Left hindlimb (tissue), 1 donor: ENCODE results near the gene ICAM1.
A peak's percentile ranks its signal among the peaks of the same experiment; 100 is the strongest.

ENCODE experiments used
- DNase-seq: peaks from one replicate; pipeline ENCODE4 v3.0.0-alpha.2; 2018

Gene ICAM1

GRCh38 chr19:10295305-10295846 is 24.5 kb downstream of the ICAM1 start:
- DNase-seq: no peak

GRCh38 chr19:10295847-10296591 is 25.1 kb downstream of the ICAM1 start:
- no peak for DNase-seq

GRCh38 chr19:10299545-10300458 is 28.9 kb downstream of the ICAM1 start:
- DNase-seq: no peak

GRCh38 chr19:10305139-10305806 is 34.4 kb downstream of the ICAM1 start:
- DNase-seq: no peak

GRCh38 chr19:10306327-10306726 is 35.4 kb downstream of the ICAM1 start:
- DNase-seq: no peak

- no peak for DNase-seq
These were observed 38.5 kb downstream of the ICAM1 start, which contains the start of gene ZGLP1 for GRCh38 chr19:10309423-10309822. TSS of gene ZGLP1 (minus strand) at chr19:10309815.

GRCh38 chr19:10315335-10316214 is 44.7 kb downstream of the ICAM1 start, which contains the start of gene FDX2:
TSS of gene FDX2 (minus strand) at chr19:10316015. CDS start at chr19:10315996, 19 bp downstream.
- peak; percentile 87 for DNase-seq

GRCh38 chr19:10316229-10317044 is 45.5 kb downstream of the ICAM1 start:
- DNase-seq: no peak

- no peak for DNase-seq
These were observed 46.3 kb downstream of the ICAM1 start for GRCh38 chr19:10317045-10317856.

GRCh38 chr19:10317857-10318462 is 47.0 kb downstream of the ICAM1 start:
- no peak for DNase-seq

- no peak for DNase-seq
These were observed 48.1 kb downstream of the ICAM1 start for GRCh38 chr19:10318807-10319682.

GRCh38 chr19:10320602-10321416 is 49.9 kb downstream of the ICAM1 start:
- no peak for DNase-seq

- no peak for DNase-seq
These were observed 50.5 kb downstream of the ICAM1 start for GRCh38 chr19:10321417-10321797.

GRCh38 chr19:10321874-10322835 is 51.2 kb downstream of the ICAM1 start:
- DNase-seq: no peak

GRCh38 chr19:10325732-10326131 is 54.8 kb downstream of the ICAM1 start:
- no peak for DNase-seq

- no peak for DNase-seq
These were observed 56.9 kb downstream of the ICAM1 start for GRCh38 chr19:10327793-10328192.
